KG1 (cell line): ENCODE measurements around the gene ATP6AP1.

Source experiments
- DNase-seq: peaks from one replicate; lab custom pipeline; 2025; lab: John Stamatoyannopoulos, UW

ATP6AP1 gene

GRCh38 chrX:154429711-154430110 is 1.2 kb downstream of the ATP6AP1 start:
- DNase-seq, result no peak

GRCh38 chrX:154430479-154430878 is 2.0 kb downstream of the ATP6AP1 start:
- no peak for DNase-seq

- DNase-seq, result no peak
These were observed 2.4 kb downstream of the ATP6AP1 start for GRCh38 chrX:154430916-154431315.

GRCh38 chrX:154431341-154431740 is 2.9 kb downstream of the ATP6AP1 start:
- no peak for DNase-seq

GRCh38 chrX:154432210-154432609 is 3.7 kb downstream of the ATP6AP1 start:
- no peak for DNase-seq

- DNase-seq, result no peak
These were observed 5.1 kb downstream of the ATP6AP1 start for GRCh38 chrX:154433605-154434004.

GRCh38 chrX:154434394-154435168 is 6.1 kb downstream of the ATP6AP1 start:
- DNase-seq, result no peak

- no peak for DNase-seq
These were observed 6.8 kb downstream of the ATP6AP1 start for GRCh38 chrX:154435171-154435733.

- DNase-seq, result no peak
These were observed 8.0 kb downstream of the ATP6AP1 start for GRCh38 chrX:154436374-154436982.

GRCh38 chrX:154436983-154437752 is 8.7 kb downstream of the ATP6AP1 start, which contains the start of gene GDI1:
Gene GDI1, plus strand, starts transcription at chrX:154437154. Its CDS starts 101 bp downstream, at chrX:154437255.
- no peak for DNase-seq

- no peak for DNase-seq
These were observed 9.8 kb downstream of the ATP6AP1 start for GRCh38 chrX:154437971-154438893.

- no peak for DNase-seq
These were observed 11.4 kb downstream of the ATP6AP1 start for GRCh38 chrX:154439841-154440240.

GRCh38 chrX:154440623-154441357 is 12.3 kb downstream of the ATP6AP1 start:
- no peak for DNase-seq

- no peak for DNase-seq
These were observed 13.1 kb downstream of the ATP6AP1 start for GRCh38 chrX:154441564-154441963.

- DNase-seq, result no peak
These were observed 13.7 kb downstream of the ATP6AP1 start for GRCh38 chrX:154441984-154442707.

- DNase-seq, result no peak
These were observed 15.0 kb downstream of the ATP6AP1 start for GRCh38 chrX:154443479-154443910.

GRCh38 chrX:154443992-154444754 is 15.7 kb downstream of the ATP6AP1 start, which contains the start of gene FAM50A:
Gene FAM50A, plus strand, starts transcription at chrX:154444141. Its CDS starts 95 bp downstream, at chrX:154444236.
- DNase-seq, result no peak

- DNase-seq, result no peak
These were observed 16.3 kb downstream of the ATP6AP1 start for GRCh38 chrX:154444755-154445246.

- DNase-seq, result no peak
These were observed 17.3 kb downstream of the ATP6AP1 start for GRCh38 chrX:154445776-154446175.
